Inflammatory macrophage treated with lipopolysaccharide for 4 hours (primary cell): ENCODE measurements around the gene KRTAP10-1.
"Not testable (repeated sequence)": the region's sequence is repeated elsewhere in the genome, so short reads cannot be mapped to it uniquely, and the experiment has no call there.

Experiments
- DNase-seq: peaks from one replicate; pipeline ENCODE4 v3.0.0-alpha.2; 2020

Gene KRTAP10-1

GRCh38 chr21:44569861-44570517, 30.0 kb upstream of the KRTAP10-1 start:
- no peak for DNase-seq

GRCh38 chr21:44568667-44569556, 28.9 kb upstream of the KRTAP10-1 start:
- DNase-seq = no peak

- no peak for DNase-seq
Observed at GRCh38 chr21:44568261-44568660, 28.3 kb upstream of the KRTAP10-1 start.

GRCh38 chr21:44567481-44568171, 27.6 kb upstream of the KRTAP10-1 start:
- no peak for DNase-seq

GRCh38 chr21:44566403-44566802, 26.4 kb upstream of the KRTAP10-1 start:
- peak; percentile 73 for DNase-seq

- DNase-seq = peak; percentile 60
Observed at GRCh38 chr21:44564886-44565598, 25.0 kb upstream of the KRTAP10-1 start.

GRCh38 chr21:44564099-44564498, 24.1 kb upstream of the KRTAP10-1 start:
- no peak for DNase-seq

- DNase-seq = no peak
Observed at GRCh38 chr21:44558695-44559094, 18.7 kb upstream of the KRTAP10-1 start, which contains the start of gene KRTAP10-3. Gene KRTAP10-3, minus strand, starts transcription at chr21:44558795. Its CDS starts 80 bp downstream, at chr21:44558715.

GRCh38 chr21:44558329-44558675, 18.3 kb upstream of the KRTAP10-1 start:
- not testable (repeated sequence) for DNase-seq

- no peak for DNase-seq
Observed at GRCh38 chr21:44557491-44558328, 17.7 kb upstream of the KRTAP10-1 start.

GRCh38 chr21:44556879-44557278, 16.9 kb upstream of the KRTAP10-1 start:
- DNase-seq = no peak

GRCh38 chr21:44555200-44555875, 15.3 kb upstream of the KRTAP10-1 start:
- DNase-seq = no peak

- no peak for DNase-seq
Observed at GRCh38 chr21:44552681-44553080, 12.7 kb upstream of the KRTAP10-1 start.

GRCh38 chr21:44552136-44552535, 12.1 kb upstream of the KRTAP10-1 start:
- DNase-seq = no peak

- no peak for DNase-seq
Observed at GRCh38 chr21:44551340-44551961, 11.5 kb upstream of the KRTAP10-1 start, which contains the start of gene KRTAP10-2. Gene KRTAP10-2, minus strand, starts transcription at chr21:44551505. Its CDS starts 47 bp downstream, at chr21:44551458.

- DNase-seq = no peak
Observed at GRCh38 chr21:44550807-44551206, 10.8 kb upstream of the KRTAP10-1 start.

GRCh38 chr21:44550285-44550684, 10.3 kb upstream of the KRTAP10-1 start:
- DNase-seq = not testable (repeated sequence)

- no peak for DNase-seq
Observed at GRCh38 chr21:44549525-44550211, 9.7 kb upstream of the KRTAP10-1 start.

GRCh38 chr21:44548922-44549321, 8.9 kb upstream of the KRTAP10-1 start:
- DNase-seq = no peak

GRCh38 chr21:44548381-44548780, 8.4 kb upstream of the KRTAP10-1 start:
- DNase-seq = no peak
